Esophagus squamous epithelium (tissue), 4 donors: ENCODE data around the gene SEMA5A.

Source experiments
- CTCF ChIP-seq, 6 experiments: fragments of 450-650 bp in 4 of 6; fragments of 200-600 bp in 2 of 6; sonication (generic) in 2 of 6; IDR thresholded peaks; one replicate each; pipeline ENCODE4 v1.5.1; 2016 to 2019; ENCODE audit warnings: antibody characterized with exemption in 6 of 6, mild to moderate bottlenecking in 4 of 6, moderate library complexity in 4 of 6
- POLR2A ChIP-seq, 4 donors: fragments of 450-650 bp; IDR thresholded peaks; one replicate each; pipeline ENCODE4 v1.6.1; 2017; ENCODE audit warnings: antibody characterized with exemption in 4 of 4, mild to moderate bottlenecking in 4 of 4, moderate library complexity in 3 of 4

GRCh38 chr5:9454491-9454890 is 91.4 kb downstream of the SEMA5A start:
- TF ChIP-seq CTCF (IDR thresholded peaks at IDR 0.05) (no peak), POLR2A (IDR thresholded peaks at IDR 0.05) (no peak)
